ENCODE results near the gene IGLL5.
A peak's percentile ranks its signal among the peaks of the same experiment; 100 is the strongest.

IGLL5 gene

GRCh38 chr22:22854466-22854865 lies 33.1 kb upstream of the IGLL5 start:
- H3K4me3 ChIP-seq (replicated peaks; ENCODE audit: low read depth, low read length): no peak overlapping the region
- no peak for TF ChIP-seq CTCF (IDR thresholded peaks at IDR 0.05; ENCODE audit: low read depth, low read length, missing control alignments)
- DNase-seq (ENCODE audit: extremely low read depth, low read depth): no peak

- no peak for DNase-seq (ENCODE audit: extremely low read depth, low read depth)
- TF ChIP-seq CTCF (IDR thresholded peaks at IDR 0.05; ENCODE audit: low read depth, low read length, missing control alignments): no peak
- no peak overlapping the region for H3K4me3 ChIP-seq (replicated peaks; ENCODE audit: low read depth, low read length)
These were observed 32.5 kb upstream of the IGLL5 start for GRCh38 chr22:22855085-22855484.

- no peak for DNase-seq (ENCODE audit: extremely low read depth, low read depth)
- peak; percentile 71 for TF ChIP-seq CTCF (IDR thresholded peaks at IDR 0.05; ENCODE audit: low read depth, low read length, missing control alignments)
- H3K4me3 ChIP-seq (replicated peaks; ENCODE audit: low read depth, low read length): no peak overlapping the region
These were observed 31.9 kb upstream of the IGLL5 start for GRCh38 chr22:22855617-22856308.

GRCh38 chr22:22856364-22856763 lies 31.3 kb upstream of the IGLL5 start:
- DNase-seq (ENCODE audit: extremely low read depth, low read depth): no peak
- H3K4me3 ChIP-seq (replicated peaks; ENCODE audit: low read depth, low read length): no peak overlapping the region
- TF ChIP-seq CTCF (IDR thresholded peaks at IDR 0.05; ENCODE audit: low read depth, low read length, missing control alignments): no peak

GRCh38 chr22:22856885-22857606 lies 30.6 kb upstream of the IGLL5 start:
- H3K4me3 ChIP-seq (replicated peaks; ENCODE audit: low read depth, low read length): no peak overlapping the region
- no peak for DNase-seq (ENCODE audit: extremely low read depth, low read depth)
- TF ChIP-seq CTCF (IDR thresholded peaks at IDR 0.05; ENCODE audit: low read depth, low read length, missing control alignments): no peak

- no peak for DNase-seq (ENCODE audit: extremely low read depth, low read depth)
- no peak overlapping the region for H3K4me3 ChIP-seq (replicated peaks; ENCODE audit: low read depth, low read length)
- no peak for TF ChIP-seq CTCF (IDR thresholded peaks at IDR 0.05; ENCODE audit: low read depth, low read length, missing control alignments)
These were observed 29.7 kb upstream of the IGLL5 start for GRCh38 chr22:22857607-22858558.

All from HFF-Myc (cell line).